HepG2 (cell line): ENCODE results near the gene FGF2. TPM values are rescaled to one million over a fixed set of nuclear protein-coding genes. Genes with fewer than 3 reads are reported as not detected.
A peak's percentile ranks its signal among the peaks of the same experiment; 100 is the strongest.

ENCODE experiments used
- CENPBD1 ChIP-seq: sonication (generic); formaldehyde crosslinking; IDR thresholded peaks from 2 replicates; pipeline ENCODE4 v1.8.0; 2022; ENCODE audit warnings: missing genetic modification reagents, low read depth, mild to moderate bottlenecking, borderline replicate concordance
- CSRNP1 ChIP-seq: sonication (generic); formaldehyde crosslinking; IDR thresholded peaks from 2 replicates; pipeline ENCODE4 v1.8.1; 2023; ENCODE audit warnings: mild to moderate bottlenecking, missing genetic modification reagents
- CTCF ChIP-seq: sonication (generic); formaldehyde crosslinking; IDR thresholded peaks from 2 replicates; pipeline ENCODE4 v1.5.0; 2020; ENCODE audit warnings: mild to moderate bottlenecking, missing genetic modification reagents, moderate library complexity
- ERF ChIP-seq: IDR thresholded peaks from 2 replicates; pipeline ENCODE4 v1.6.1; 2018; ENCODE audit warnings: missing biosample characterization, missing genetic modification reagents
- FUBP1 ChIP-seq: sonication (generic); formaldehyde crosslinking; IDR thresholded peaks from 2 replicates; pipeline ENCODE4 v1.5.1; 2020; ENCODE audit warnings: missing genetic modification reagents, mild to moderate bottlenecking, borderline replicate concordance
- GLI4 ChIP-seq: sonication (generic); formaldehyde crosslinking; IDR thresholded peaks from 2 replicates; pipeline ENCODE4 v1.5.1; 2020; ENCODE audit warnings: missing genetic modification reagents, mild to moderate bottlenecking, moderate library complexity, borderline replicate concordance
- HDAC1 ChIP-seq: sonication (generic); formaldehyde crosslinking; IDR thresholded peaks from 2 replicates; pipeline ENCODE4 v1.5.1; 2020; ENCODE audit warnings: mild to moderate bottlenecking, missing genetic modification reagents
- MED13 ChIP-seq: sonication (generic); formaldehyde crosslinking; IDR thresholded peaks from 2 replicates; pipeline ENCODE4 v1.5.0; 2020; ENCODE audit warnings: missing genetic modification reagents
- NFATC3 ChIP-seq: sonication (generic); formaldehyde crosslinking; IDR thresholded peaks from 2 replicates; pipeline ENCODE4 v1.5.1; 2020; ENCODE audit warnings: mild to moderate bottlenecking, missing genetic modification reagents
- SKI ChIP-seq: fragments of 450-650 bp; IDR thresholded peaks from one replicate; pipeline ENCODE4 v1.6.1; 2018; ENCODE audit warnings: mild to moderate bottlenecking; ENCODE audit not compliant: partially characterized antibody
- SNAI1 ChIP-seq: sonication (generic); formaldehyde crosslinking; IDR thresholded peaks from 2 replicates; pipeline ENCODE4 v1.5.0; 2020; ENCODE audit warnings: mild to moderate bottlenecking, missing genetic modification reagents, borderline replicate concordance
- SRSF4 ChIP-seq: fragments of 200-400 bp; formaldehyde crosslinking; IDR thresholded peaks from one replicate; pipeline ENCODE4 v1.6.1; 2018; ENCODE audit warnings: mild to moderate bottlenecking, low read depth, low read length, moderate library complexity; ENCODE audit not compliant: poor library complexity, severe bottlenecking
- TEF ChIP-seq: sonication (generic); formaldehyde crosslinking; IDR thresholded peaks from 2 replicates; pipeline ENCODE4 v1.5.0; 2020; ENCODE audit warnings: missing genetic modification reagents
- TOPORS ChIP-seq: sonication (generic); formaldehyde crosslinking; IDR thresholded peaks from 2 replicates; pipeline ENCODE4 v1.8.0; 2023; ENCODE audit warnings: mild to moderate bottlenecking, missing genetic modification reagents
- ZBTB14 ChIP-seq: sonication (generic); formaldehyde crosslinking; IDR thresholded peaks from 2 replicates; pipeline ENCODE4 v1.4.0; 2020; ENCODE audit warnings: missing genetic modification reagents
- ZBTB21 ChIP-seq: sonication (generic); formaldehyde crosslinking; IDR thresholded peaks from 2 replicates; pipeline ENCODE4 v1.4.0; 2020; ENCODE audit warnings: missing genetic modification reagents
- ZBTB7B ChIP-seq: sonication (generic); formaldehyde crosslinking; IDR thresholded peaks from 2 replicates; pipeline ENCODE4 v1.4.0; 2020; ENCODE audit warnings: missing genetic modification reagents
- ZNF317 ChIP-seq: sonication (generic); formaldehyde crosslinking; IDR thresholded peaks from 2 replicates; pipeline ENCODE4 v1.5.0; 2020; ENCODE audit warnings: mild to moderate bottlenecking, missing genetic modification reagents
- ZNF547 ChIP-seq: sonication (generic); formaldehyde crosslinking; IDR thresholded peaks from 2 replicates; pipeline ENCODE4 v1.5.1; 2020; ENCODE audit warnings: mild to moderate bottlenecking, missing genetic modification reagents
- ZNF678 ChIP-seq: sonication (generic); formaldehyde crosslinking; IDR thresholded peaks from 2 replicates; pipeline ENCODE4 v1.4.0; 2020; ENCODE audit warnings: mild to moderate bottlenecking, missing genetic modification reagents
- ZNF737 ChIP-seq: sonication (generic); formaldehyde crosslinking; IDR thresholded peaks from 2 replicates; pipeline ENCODE4 v1.5.0; 2020; ENCODE audit warnings: missing genetic modification reagents, mild to moderate bottlenecking, borderline replicate concordance
- polyA plus RNA-seq, 8 experiments: library from polyadenylated mRNA; depleted of rRNA in 3 of 8; stranded (reverse) in 7 of 8; unstranded in 1 of 8; fragments of >200 nt; fragmentation: Illumina TruSeq in 4 of 8; extraction: Trizol in 4 of 8; gene quantifications; 2 replicates each; pipeline versions ENCODE4 v1.2.1 to v1.2.3, GENCODE V29; 2011 to 2016; ENCODE audit warnings: low read depth in 4 of 8, missing spikeins in 1 of 8, mixed read lengths in 1 of 8; ENCODE audit not compliant: insufficient read depth in 1 of 8
- total RNA-seq, 5 experiments: library from RNA; depleted of rRNA; stranded (reverse); fragments of >200 nt; fragmentation: Illumina TruSeq; extraction: Trizol; gene quantifications; 2 replicates each; pipeline ENCODE4 v1.2.3, GENCODE V29; 2016; ENCODE audit warnings: low read depth in 1 of 5
- TF ChIP-seq, protein P1 (sequence below): sonication (generic); formaldehyde crosslinking; IDR thresholded peaks from 2 replicates; pipeline ENCODE4 v1.5.0; 2020; ENCODE audit warnings: missing genetic modification reagents

Gene FGF2
- total and polyA plus RNA-seq, 2 of the 13 experiments (the other 11 are each of a cell fraction or from before 2014, with no cell fraction given), result 0.01 to 0.02 TPM

GRCh38 chr4:122827258-122827878 is 737 bp downstream of the FGF2 start (continued):
- TF ChIP-seq SKI (no peak), ZBTB14 (CRISPR knock-in tag) (no peak), CENPBD1 (CRISPR knock-in tag) (no peak), ZNF547 (CRISPR knock-in tag) (no peak), GLI4 (CRISPR knock-in tag) (no peak), ZBTB21 (CRISPR knock-in tag) (no peak), CTCF (no peak), MED13 (no peak), TOPORS (no peak), HDAC1 (CRISPR knock-in tag) (no peak), NFATC3 (CRISPR knock-in tag) (no peak), ZNF678 (CRISPR knock-in tag) (no peak), ZNF317 (CRISPR knock-in tag) (no peak), CSRNP1 (CRISPR knock-in tag) (no peak), ERF (no peak), ZNF737 (CRISPR knock-in tag) (no peak), SRSF4 (no peak), SNAI1 (no peak), ZBTB7B (CRISPR knock-in tag) (0 out of 2 replicates have a peak, but pooled peaks have one; percentile 22), FUBP1 (CRISPR knock-in tag) (no peak), TEF (CRISPR knock-in tag) (no peak)
- TF ChIP-seq, protein P1, sequence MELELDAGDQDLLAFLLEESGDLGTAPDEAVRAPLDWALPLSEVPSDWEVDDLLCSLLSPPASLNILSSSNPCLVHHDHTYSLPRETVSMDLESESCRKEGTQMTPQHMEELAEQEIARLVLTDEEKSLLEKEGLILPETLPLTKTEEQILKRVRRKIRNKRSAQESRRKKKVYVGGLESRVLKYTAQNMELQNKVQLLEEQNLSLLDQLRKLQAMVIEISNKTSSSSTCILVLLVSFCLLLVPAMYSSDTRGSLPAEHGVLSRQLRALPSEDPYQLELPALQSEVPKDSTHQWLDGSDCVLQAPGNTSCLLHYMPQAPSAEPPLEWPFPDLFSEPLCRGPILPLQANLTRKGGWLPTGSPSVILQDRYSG, result no peak
